CD4-positive, alpha-beta T cell treated with Interleukin-2 at 100 ng/mL for 4 hours (primary cell): ENCODE data around the gene TOMM40.

Experiments used
- DNase-seq: peaks from one replicate; pipeline ENCODE4 v3.0.0-alpha.2; 2020; ENCODE audit warnings: low spot score

The TOMM40 gene

GRCh38 chr19:44927746-44928145 is 36.7 kb downstream of the TOMM40 start:
- no peak for DNase-seq

DNA sequence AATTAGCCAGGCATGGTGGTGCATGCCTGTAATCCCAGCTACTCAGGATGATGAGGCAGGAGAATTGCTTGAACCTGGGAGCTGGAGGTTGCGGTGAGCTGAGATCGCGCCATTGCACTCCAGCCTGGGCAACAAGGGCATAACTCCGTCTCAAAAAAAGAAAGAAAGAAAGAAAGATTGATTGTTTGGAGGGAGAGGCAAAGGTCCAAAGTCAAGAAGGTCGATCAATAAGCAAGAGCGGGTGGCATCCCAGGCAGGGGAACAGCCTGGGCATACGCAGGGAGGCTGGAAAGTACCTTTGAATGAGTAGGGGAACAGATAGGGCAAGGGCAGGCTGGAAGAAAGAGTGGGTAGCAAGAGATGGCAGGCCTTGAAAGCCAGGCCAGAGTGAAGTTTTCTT is 39.0 kb downstream of the TOMM40 start:
- no peak for DNase-seq

GRCh38 chr19:44931541-44931940 is 40.5 kb downstream of the TOMM40 start:
- no peak for DNase-seq

- no peak for DNase-seq
Measured at GRCh38 chr19:44939668-44940067, 48.6 kb downstream of the TOMM40 start.

- DNase-seq, result no peak
Measured at GRCh38 chr19:44942067-44942571, 51.1 kb downstream of the TOMM40 start, which contains the start of gene APOC4. APOC4 (plus strand) TSS chr19:44942237; CDS start chr19:44942278, 41 bp downstream.

DNA sequence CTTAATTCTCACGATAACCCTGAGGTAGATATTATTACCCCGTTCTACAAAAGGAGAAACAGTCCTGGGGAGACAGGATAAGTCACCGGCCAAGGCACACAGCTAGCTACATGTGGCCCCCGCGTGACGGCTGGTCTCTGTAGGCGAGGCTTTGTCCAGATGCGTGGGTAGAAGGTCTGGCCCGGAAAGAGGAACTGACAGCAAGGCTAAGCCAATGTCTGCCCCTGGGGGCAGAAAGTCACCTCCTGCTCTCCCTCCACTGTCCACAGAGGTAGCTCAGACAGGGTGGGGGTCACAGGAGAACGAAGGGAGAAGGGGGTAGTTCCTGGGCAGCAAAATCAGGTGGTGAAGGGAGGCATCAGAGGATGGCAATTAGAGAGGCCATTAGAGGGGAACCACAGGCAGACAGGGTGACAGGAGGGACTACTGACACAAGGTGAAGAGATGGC is 52.8 kb downstream of the TOMM40 start:
- DNase-seq, result no peak

DNA sequence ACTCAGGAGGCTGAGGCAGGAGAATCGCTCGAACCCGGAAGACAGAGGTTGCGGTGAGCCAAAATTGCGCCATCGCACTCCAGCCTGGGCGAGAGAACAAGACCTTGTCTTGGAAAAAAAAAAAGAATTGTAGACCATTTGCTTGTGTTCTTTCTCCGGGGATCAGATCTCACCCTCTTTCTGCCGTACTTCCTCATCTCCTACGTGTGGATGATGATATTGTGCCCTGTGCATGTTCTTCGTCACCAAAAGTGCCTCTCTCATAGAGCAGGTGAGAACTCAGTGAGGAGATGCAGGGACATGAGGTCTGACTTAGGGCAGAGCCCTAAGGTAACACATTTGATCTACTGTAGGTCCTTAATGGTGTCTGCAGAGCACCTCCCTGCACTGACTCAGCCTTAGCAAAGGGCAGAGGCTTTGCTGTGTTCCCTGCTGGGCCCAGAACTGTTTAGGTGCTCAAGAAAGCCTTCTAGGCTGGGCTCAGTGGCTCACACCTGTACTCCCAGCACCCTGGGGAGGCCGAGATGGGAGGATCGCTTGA is 56.1 kb downstream of the TOMM40 start:
- no peak for DNase-seq

DNA sequence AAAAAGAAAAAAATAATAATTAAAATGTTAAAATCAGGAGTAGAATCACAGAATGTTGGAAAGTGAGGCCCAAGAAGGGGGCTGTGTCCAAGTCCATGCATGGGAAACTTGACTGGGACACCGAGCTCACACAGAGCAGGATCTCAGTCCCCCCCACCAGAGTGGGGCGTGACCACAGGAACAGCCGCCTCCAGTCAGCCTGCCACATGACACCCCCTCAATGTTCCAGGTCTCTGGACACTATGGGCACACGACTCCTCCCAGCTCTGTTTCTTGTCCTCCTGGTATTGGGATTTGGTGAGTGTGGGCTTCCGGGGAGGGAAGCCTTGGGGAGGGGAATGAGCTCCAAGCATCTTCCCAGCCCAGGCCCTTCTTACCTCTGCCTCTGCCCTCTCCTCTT is 57.2 kb downstream of the TOMM40 start:
- DNase-seq, result no peak

GRCh38 chr19:44948763-44949374 is 57.8 kb downstream of the TOMM40 start:
- DNase-seq, result no peak

GRCh38 chr19:44949550-44949949 is 58.5 kb downstream of the TOMM40 start:
- DNase-seq, result no peak

GRCh38 chr19:44951179-44952159 is 60.4 kb downstream of the TOMM40 start:
- DNase-seq, result peak; percentile 82
